Embryonic facial prominence (tissue), 1 donor: ENCODE measurements around the gene MADD.
"Not testable (repeated sequence)": the region's sequence is repeated elsewhere in the genome, so short reads cannot be mapped to it uniquely, and the experiment has no call there.

Experiments used
- DNase-seq: peaks from one replicate; pipeline ENCODE4 v3.0.0-alpha.2; 2016; ENCODE audit errors: extremely low spot score

Gene MADD

GRCh38 chr11:47318166-47318565 lies 48.2 kb downstream of the MADD start:
- DNase-seq: no peak

GRCh38 chr11:47324520-47324919 lies 54.6 kb downstream of the MADD start:
- no peak for DNase-seq

- DNase-seq: no peak
Measured at GRCh38 chr11:47325271-47326041, 55.5 kb downstream of the MADD start.

- DNase-seq: no peak
Measured at GRCh38 chr11:47326198-47326597, 56.3 kb downstream of the MADD start.

- DNase-seq: no peak
Measured at GRCh38 chr11:47327025-47327424, 57.1 kb downstream of the MADD start.

GRCh38 chr11:47327949-47328348 lies 58.0 kb downstream of the MADD start:
- DNase-seq: no peak

- no peak for DNase-seq
Measured at GRCh38 chr11:47328449-47329390, 58.8 kb downstream of the MADD start.

GRCh38 chr11:47329431-47329986 lies 59.6 kb downstream of the MADD start:
- DNase-seq: no peak

- no peak for DNase-seq
Measured at GRCh38 chr11:47329987-47330931, 60.3 kb downstream of the MADD start.

GRCh38 chr11:47331454-47332302 lies 61.7 kb downstream of the MADD start:
- DNase-seq: no peak

- DNase-seq: no peak
Measured at GRCh38 chr11:47332303-47332711, 62.4 kb downstream of the MADD start.

GRCh38 chr11:47332791-47333525 lies 63.0 kb downstream of the MADD start:
- no peak for DNase-seq

- no peak for DNase-seq
Measured at GRCh38 chr11:47333526-47333845, 63.6 kb downstream of the MADD start.

GRCh38 chr11:47333886-47334443 lies 64.0 kb downstream of the MADD start:
- DNase-seq: no peak

- not testable (repeated sequence) for DNase-seq
Measured at GRCh38 chr11:47334699-47335411, 64.9 kb downstream of the MADD start.

- DNase-seq: no peak
Measured at GRCh38 chr11:47335733-47336132, 65.8 kb downstream of the MADD start.

- no peak for DNase-seq
Measured at GRCh38 chr11:47336595-47336994, 66.7 kb downstream of the MADD start.

GRCh38 chr11:47337229-47337924 lies 67.4 kb downstream of the MADD start:
- DNase-seq: no peak
